ENCODE measurements around the gene PDZD2.

GRCh38 chr5:31819926-31820516 is 181.1 kb downstream of the PDZD2 start:
- TF ChIP-seq, protein P1, sequence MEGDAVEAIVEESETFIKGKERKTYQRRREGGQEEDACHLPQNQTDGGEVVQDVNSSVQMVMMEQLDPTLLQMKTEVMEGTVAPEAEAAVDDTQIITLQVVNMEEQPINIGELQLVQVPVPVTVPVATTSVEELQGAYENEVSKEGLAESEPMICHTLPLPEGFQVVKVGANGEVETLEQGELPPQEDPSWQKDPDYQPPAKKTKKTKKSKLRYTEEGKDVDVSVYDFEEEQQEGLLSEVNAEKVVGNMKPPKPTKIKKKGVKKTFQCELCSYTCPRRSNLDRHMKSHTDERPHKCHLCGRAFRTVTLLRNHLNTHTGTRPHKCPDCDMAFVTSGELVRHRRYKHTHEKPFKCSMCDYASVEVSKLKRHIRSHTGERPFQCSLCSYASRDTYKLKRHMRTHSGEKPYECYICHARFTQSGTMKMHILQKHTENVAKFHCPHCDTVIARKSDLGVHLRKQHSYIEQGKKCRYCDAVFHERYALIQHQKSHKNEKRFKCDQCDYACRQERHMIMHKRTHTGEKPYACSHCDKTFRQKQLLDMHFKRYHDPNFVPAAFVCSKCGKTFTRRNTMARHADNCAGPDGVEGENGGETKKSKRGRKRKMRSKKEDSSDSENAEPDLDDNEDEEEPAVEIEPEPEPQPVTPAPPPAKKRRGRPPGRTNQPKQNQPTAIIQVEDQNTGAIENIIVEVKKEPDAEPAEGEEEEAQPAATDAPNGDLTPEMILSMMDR (conservative IDR thresholded peaks at IDR 0.05; ENCODE audit: low read depth in 2 of 2): no peak
- TF ChIP-seq EZH2 (IDR thresholded peaks at IDR 0.05; ENCODE audit: low read depth, unreplicated experiment) (no peak), CREB1 (CRISPR knock-in tag; IDR thresholded peaks at IDR 0.05; ENCODE audit: low read depth) (no peak)

Measured in GM23338 (cell line).